GM18505 (cell line): ENCODE measurements around the gene KDM4B.

Experiments
- ATAC-seq: cut with Tn5 transposase; IDR thresholded peaks from one replicate; pipeline ENCODE4 v1.9.1; 2021; ENCODE audit not compliant: unreplicated experiment
- POLR2A ChIP-seq: IDR thresholded peaks from 4 replicates; pipeline ENCODE4 v1.6.1; 2011; ENCODE audit warnings: borderline replicate concordance; ENCODE audit not compliant: insufficient read depth, insufficient read length; ENCODE audit errors: extremely low read depth

Gene KDM4B

DNA sequence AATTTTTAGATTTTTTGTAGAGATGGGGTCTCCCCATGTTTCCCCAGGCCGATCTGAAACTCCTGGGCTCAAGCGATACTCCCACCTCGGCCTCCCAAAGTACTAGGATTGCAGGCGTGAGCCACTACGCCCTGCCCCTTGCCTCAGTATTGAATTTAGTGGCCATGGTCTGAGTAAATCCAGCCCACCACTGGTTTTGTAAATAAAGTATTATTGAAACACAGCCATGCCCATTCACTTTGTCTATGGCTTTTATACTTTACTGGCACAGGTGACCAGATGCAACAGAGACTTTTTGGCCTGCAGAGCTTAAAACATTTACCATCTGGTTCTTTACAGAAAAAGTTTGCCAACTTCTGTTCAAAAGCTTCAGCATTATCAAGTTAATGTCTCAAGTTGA lies 227.9 kb downstream of the KDM4B start:
- no peak for TF ChIP-seq POLR2A
- ATAC-seq, result no peak

DNA sequence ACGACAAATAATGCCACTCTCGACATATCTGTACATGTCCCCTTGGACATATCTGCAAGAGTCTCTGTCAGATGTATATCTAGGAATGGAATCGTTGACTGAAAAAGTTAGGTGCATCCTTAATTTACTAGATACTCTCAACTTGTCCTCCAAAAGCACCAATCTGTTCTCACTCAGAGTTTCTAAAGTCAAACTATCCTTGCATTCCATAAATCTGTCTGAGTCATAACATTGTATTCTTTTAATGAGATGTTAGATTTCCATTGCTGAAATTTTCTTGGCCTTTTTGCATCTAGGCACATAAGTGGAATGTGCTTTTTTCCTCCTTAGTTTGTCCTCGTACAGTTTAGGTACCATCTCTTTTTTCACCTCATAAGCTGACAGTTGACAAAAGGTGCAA lies 231.9 kb downstream of the KDM4B start:
- TF ChIP-seq POLR2A, result no peak
- no peak for ATAC-seq

DNA sequence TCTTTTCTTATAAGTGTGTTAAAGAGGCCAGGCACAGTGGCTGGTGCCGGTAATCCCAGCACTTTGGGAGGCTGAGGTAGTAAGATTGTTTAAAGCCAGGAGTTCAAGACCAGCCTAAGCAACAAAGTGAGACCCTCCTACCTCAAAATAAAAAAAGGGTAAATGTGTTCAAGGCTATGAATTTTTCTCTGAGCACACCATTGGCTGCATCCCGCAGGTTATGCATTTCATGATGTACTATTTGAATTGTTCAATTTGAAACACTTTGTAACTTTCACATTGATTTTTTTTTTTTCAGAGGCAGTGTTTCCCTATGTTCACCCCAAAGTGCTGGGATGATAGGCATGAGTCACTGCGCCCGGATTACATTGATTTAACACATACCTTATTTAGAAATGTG lies 233.6 kb downstream of the KDM4B start:
- ATAC-seq, result no peak
- TF ChIP-seq POLR2A, result no peak
